Glomerular endothelial cell (primary cell): Measurements from ENCODE around the gene PTPN18. TPM values are rescaled to one million over a fixed set of nuclear protein-coding genes. Genes with fewer than 3 reads are reported as not detected.
"Not testable (repeated sequence)": the region's sequence is repeated elsewhere in the genome, so short reads cannot be mapped to it uniquely, and the experiment has no call there.

ENCODE experiments used
- DNase-seq: peaks from one replicate; pipeline ENCODE4 v3.0.0-alpha.2; 2011; ENCODE audit warnings: low read depth, low spot score; ENCODE audit errors: extremely low read depth
- total RNA-seq: library from RNA; depleted of rRNA; stranded (reverse); fragments of >200 nt; gene quantifications from 2 replicates; pipeline ENCODE4 v1.2.3, GENCODE V29; 2015

Gene PTPN18
- 19.6 and 26.0 TPM in 2 replicates for total RNA-seq

DNA sequence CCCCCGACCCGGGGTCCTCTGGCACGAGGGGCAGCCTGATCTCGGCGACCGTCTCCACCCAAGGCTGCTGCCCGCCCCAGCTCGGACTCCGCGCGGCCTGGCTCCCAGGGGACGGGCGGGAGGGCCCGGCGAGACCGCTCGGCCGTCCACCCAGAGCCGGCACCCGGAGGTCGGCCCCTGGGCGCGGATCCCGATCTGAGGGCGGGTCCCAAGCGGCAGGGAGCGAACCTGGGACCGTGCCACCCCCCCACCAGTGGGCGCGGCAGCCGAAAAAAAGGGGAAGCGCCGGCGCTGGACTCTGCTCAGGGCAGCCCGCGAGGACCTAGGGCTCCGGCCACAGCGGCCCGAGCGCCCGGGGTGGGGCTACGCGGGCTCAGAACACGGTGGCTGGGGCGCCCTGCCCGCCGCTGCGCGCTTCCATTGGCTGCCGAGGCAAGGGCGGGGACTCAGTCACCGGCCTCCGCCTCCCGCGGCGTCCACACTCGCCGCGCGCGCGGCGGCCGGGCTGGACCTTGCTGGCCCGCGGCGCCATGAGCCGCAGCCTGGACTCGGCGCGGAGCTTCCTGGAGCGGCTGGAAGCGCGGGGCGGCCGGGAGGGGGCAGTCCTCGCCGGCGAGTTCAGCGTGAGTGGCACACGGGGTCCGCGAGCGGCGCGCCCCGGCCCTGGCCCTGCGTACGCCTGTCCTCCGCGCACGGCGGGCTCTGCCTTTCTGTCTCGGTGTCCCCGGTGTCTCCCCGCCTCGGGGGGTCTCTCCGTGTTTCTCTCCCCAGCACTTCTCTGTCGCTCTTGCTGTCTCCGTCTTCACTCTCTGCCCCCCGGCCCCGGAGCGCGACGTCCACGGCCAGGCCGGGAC is at the start of gene PTPN18:
PTPN18 (plus strand) TSS at position 479 of the 854 bp plus-strand sequence; CDS start at position 531, 52 bp downstream.
- no peak for DNase-seq

- DNase-seq = no peak
Measured at GRCh38 chr2:130307850-130308249, 48.0 kb upstream of the PTPN18 start.

- DNase-seq = no peak
Measured at GRCh38 chr2:130310881-130311280, 45.0 kb upstream of the PTPN18 start.

- no peak for DNase-seq
Measured at GRCh38 chr2:130313812-130314334, 42.0 kb upstream of the PTPN18 start.

GRCh38 chr2:130314377-130314776 is 41.5 kb upstream of the PTPN18 start:
- DNase-seq = no peak

- no peak for DNase-seq
Measured at GRCh38 chr2:130316596-130316995, 39.3 kb upstream of the PTPN18 start.

- no peak for DNase-seq
Measured at GRCh38 chr2:130318906-130319305, 37.0 kb upstream of the PTPN18 start.

- no peak for DNase-seq
Measured at GRCh38 chr2:130319536-130319935, 36.3 kb upstream of the PTPN18 start.

DNA sequence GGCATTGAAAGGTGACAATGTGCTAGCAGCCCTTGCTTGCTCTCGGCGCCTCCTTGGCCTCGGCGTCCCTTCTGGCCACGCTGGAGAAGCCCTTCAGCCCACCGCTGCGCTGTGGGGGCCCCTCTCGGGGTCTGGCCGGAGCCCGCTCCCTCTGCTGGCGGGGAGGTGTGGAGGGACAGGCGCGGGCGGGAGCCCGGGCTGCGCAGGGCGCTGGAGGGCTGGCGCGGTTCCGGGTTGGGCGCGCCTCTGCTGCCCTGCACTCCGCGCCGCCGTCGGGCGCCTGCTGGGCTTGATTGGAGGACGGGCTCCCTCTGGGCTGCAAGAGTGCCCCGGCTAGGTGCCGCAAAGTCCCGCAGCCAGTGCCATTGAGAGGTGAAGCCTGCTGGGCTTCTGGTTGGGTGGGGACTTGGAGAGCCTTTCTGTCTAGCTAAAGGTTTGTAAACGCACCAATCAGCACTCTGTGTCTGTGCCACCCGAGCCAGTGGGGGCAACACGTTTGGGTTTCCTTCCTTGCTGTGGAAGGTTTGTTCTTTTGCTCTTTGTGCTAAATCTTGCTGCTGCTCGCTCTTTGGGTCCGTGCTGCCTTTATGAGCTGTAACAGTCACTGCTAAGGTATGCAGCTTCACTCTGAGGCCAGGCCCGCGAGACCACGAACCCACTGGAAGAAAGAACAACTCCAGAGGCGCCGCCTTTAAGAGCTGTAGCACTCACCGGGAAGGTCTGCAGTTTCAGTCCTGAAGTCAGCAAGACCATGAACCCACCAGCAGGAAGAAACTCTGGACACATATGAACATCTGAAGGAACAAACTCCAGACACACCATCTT is 27.9 kb upstream of the PTPN18 start:
- no peak for DNase-seq

DNA sequence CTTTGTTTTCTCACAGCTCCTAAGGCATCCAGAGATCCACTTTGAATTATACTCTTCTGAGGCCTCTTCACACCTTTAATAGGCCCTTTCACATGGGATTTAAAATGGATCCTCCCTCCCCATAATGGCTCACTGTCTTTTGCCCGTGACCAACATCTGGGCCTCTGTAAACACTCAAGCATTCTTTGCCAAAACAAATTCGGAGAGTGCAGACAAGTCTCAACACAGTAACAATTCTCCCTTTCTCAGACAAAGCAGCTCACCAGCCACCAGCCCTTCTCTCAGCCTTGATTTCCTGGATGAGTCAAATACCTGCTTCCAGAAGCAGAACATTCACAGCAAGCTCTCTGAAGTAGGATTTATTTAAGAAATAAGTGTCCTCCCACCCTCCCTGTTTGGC is 27.1 kb upstream of the PTPN18 start:
- DNase-seq = no peak

DNA sequence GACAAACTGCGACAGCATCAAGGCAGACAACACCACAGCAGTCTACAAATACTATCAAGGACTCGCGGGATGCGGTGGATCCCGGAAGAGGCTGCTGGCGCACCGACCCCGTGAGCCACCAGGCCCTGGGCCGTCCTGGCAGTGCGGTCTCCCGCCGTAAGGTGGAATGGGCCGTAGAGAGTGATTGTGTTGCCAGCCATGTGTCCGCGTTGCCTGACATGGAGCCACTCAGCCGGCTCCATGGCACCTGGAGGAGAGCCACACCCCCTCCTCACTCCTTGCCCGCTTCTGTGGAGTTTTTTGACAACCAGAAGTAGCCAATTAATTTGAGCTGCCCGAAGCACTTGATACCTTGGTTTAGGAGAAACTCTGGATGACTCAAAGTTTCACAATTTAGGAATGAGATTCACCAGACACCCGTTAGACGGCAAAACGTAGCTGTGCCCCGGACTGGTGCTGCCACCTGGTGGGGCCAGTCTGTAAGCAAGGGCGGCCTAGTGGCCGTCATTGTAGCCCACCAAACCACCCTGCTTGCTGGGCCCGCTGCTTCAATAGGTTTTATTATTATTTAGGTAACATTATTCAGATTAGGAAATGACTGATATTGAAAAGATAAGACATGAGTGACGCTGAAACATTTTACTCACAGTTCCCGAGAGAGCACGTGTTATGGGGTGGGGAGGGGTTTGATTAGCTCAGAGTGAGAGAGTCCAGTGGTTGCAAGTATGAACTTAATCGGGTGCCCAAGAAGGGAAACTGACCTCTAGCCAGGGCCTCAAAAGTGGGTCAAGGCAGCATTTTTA is 23.4 kb upstream of the PTPN18 start:
- DNase-seq = no peak

- not testable (repeated sequence) for DNase-seq
Measured at GRCh38 chr2:130333253-130333652, 22.6 kb upstream of the PTPN18 start.

DNA sequence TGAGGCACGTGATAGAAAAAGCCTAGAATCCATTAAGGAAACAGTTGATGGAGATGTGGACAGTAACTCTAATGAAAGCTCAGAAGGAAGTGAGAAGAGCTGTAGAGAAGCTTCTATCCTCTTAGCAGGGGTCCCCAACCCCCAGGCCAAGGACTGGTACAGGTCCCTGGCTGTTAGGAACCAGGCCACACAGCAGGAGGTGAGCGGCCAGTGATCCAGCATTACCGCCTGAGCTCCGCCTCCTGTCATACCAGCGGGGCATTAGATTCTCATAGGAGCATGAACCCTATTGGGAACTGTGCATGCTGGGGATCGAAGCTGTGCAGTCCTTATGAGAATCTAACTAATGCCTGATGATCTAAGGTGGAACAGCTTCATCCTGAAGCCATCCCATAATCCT is 21.8 kb upstream of the PTPN18 start:
- DNase-seq = no peak

DNA sequence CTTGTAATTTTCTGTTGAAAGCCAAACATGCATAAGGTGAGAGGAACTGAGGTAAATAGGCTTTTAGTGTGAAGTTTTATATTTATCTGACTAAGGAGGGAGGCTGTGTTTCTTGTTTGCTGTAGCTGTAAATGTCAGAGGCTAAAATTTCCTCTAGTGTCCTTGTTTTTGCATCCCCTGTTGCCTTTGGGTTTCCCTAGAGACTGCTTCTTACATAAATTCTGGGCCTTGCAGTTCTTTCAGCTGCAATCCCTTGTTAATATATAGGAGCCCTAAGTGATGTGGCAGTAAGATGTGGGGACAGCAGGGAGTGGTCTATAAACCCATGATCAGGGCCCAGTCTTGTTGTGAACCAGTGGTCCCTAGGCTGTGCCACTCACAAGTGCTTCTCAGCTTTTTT is 20.6 kb upstream of the PTPN18 start:
- no peak for DNase-seq

DNA sequence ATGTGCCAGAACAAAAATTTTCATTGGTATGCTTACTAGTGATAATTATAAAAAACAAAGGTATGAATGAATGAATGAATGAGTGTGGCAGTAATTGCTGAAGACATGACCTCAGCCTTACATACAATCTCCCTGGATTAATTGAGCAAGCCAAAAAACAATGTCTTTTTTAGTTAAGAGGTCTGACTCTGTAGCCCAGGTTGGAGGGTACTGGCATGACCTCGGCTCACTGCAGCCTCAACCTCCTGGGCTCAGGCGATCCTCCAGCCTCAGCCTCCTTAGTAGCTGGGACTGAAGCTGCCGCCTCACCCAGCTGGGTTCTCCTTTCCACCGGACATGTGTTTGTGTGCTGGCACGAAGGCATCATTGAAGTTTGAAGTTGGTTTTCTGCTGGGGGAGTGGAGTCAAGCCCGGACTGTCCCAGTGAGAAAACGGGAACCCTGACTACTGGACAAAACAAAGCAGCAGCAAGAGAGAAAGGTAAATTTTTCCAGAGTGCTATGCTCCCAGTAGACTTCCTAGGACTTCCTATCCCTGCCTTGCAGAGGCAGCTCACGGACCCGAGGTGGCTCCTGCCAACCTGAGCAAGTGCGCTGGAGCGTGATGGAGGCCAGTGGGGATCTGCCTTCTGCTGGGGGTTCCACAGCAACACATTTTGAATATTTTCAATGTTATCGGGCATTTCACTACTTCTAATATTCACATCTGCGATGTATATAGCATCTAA is 19.5 kb upstream of the PTPN18 start:
- DNase-seq = no peak

- no peak for DNase-seq
Measured at GRCh38 chr2:130336877-130337734, 18.8 kb upstream of the PTPN18 start.

DNA sequence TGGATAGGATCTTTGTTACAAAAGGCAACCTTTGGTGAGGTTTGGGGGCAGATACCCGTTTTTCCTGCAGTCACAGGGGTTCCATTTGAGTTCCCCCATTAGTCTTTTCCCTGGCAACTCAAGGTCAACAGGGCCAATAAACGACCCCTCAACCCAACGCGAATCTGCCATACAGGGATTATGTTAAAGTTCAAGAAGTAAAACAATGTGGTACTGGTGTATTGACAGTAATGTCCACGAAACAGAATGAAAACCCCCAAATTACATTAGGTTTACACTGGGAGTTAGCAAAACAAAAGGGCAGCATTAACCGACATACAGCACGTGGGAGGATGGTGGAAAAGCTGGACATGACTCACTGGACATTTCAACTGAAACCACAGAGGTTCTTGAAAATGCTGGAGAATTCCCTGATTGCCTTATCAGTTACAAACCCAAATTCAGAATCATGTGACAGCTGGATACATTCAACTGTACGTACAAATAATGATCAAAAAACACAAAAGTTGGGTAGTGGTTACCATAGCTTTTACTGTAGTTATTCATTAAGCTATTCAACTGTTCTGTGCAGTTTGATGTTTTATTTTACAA is 18.0 kb upstream of the PTPN18 start:
- no peak for DNase-seq

GRCh38 chr2:130338793-130339345 is 17.0 kb upstream of the PTPN18 start:
- no peak for DNase-seq
